Activated naive CD4-positive, alpha-beta T cell treated with anti-CD3 and anti-CD28 coated beads, Interleukin-2, amount 50 U/mL, for 72 hours (primary cell): Measurements from ENCODE around the gene TMEM138. TPM values are rescaled to one million over a fixed set of nuclear protein-coding genes. Genes with fewer than 3 reads are reported as not detected.
"Not testable (repeated sequence)": the region's sequence is repeated elsewhere in the genome, so short reads cannot be mapped to it uniquely, and the experiment has no call there.

Experiments used
- ATAC-seq, 2 donors: fragments of 150-1000 bp; cut with Tn5 transposase; 2 replicates each; pipeline ENCODE4 v1.10.0; 2021; ENCODE audit warnings: mild to moderate bottlenecking in 2 of 2, moderate library complexity in 2 of 2
- DNase-seq, 2 donors: peaks; one replicate each; pipeline ENCODE4 v3.0.0; 2021 to 2022; ENCODE audit warnings: low spot score in 2 of 2
- H3K27ac Mint-ChIP-seq, 2 donors: one replicate each; pipeline ENCODE4 v1.8.0; 2022; ENCODE audit warnings: mild to moderate bottlenecking in 2 of 2, mixed read lengths in 2 of 2
- H3K36me3 Mint-ChIP-seq, 2 donors: one replicate each; pipeline ENCODE4 v1.8.0; 2022; ENCODE audit warnings: mixed read lengths in 2 of 2
- H3K9me3 Mint-ChIP-seq, 2 donors: one replicate each; pipeline ENCODE4 v1.8.0; 2022; ENCODE audit warnings: mixed read lengths in 2 of 2
- total RNA-seq, 2 donors: library from RNA; stranded (reverse); gene quantifications; one replicate each; pipeline ENCODE4 v1.2.3, GENCODE V29; 2022

TMEM138 gene
- total RNA-seq, 2 donors from 2014 or later: 32.4 to 44.2 TPM

DNA sequence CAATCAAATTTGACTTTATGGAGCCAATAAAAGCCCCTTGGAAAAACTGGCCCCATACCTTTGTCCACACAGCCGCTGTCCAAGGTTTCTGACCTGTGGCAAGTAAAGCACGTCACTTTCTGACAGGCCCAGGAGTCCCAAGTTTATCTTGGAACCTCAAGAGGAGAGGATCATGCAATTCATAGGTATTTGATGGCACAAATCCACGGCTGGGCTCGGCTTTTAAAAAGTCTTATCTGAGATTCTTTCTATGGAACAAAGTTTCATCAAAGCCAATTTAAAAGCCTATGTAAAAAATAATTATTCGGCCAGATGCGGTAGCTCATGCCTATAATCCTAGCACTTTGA is 13.6 kb downstream of the TMEM138 start:
- H3K9me3 Mint-ChIP-seq: no peaks in the 10 kb centered on the region
- DNase-seq: no peak
- H3K36me3 Mint-ChIP-seq: peaks cover 0 to 33% of the 10 kb centered on the region in 2 donors
- ATAC-seq: no peak
- H3K27ac Mint-ChIP-seq: no peak overlapping the region

DNA sequence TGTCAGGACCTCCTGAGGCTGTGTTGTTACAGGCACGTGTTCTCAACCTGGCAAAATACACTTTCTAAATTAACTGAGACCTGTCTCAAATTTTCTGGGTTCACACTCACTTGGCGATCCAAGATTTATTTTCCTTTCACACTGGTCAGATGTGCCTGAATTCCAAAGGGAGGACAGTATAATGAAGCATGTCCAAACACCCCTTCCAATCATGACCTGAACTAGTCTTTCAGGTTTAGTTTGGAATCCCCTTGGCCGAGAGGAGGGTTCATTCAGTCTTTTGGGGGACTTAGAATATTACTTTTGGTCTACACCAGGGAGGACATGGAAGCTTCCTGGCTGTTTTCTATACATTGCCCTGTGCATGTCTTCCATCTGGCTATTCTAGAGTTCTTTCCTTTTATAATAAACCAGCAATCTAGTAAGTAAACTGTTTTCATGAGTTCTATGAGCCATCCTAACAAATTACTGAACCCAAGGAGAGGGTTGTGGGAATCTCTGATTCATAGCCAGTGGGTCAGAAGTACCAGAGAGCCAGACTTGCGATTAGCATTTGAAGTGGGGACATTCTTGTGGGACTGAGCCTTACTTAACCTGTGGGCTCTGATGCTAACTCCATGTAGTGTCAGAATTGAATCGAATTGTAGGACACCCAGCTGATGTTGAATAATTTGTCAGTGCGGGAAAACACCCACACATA is 15.4 kb downstream of the TMEM138 start:
- no peak overlapping the region for H3K27ac Mint-ChIP-seq
- DNase-seq (no peak), ATAC-seq (no peak)
- peaks cover 0 to 19% of the 10 kb centered on the region in 2 donors for H3K36me3 Mint-ChIP-seq
- H3K9me3 Mint-ChIP-seq: no peaks in the 10 kb centered on the region

DNA sequence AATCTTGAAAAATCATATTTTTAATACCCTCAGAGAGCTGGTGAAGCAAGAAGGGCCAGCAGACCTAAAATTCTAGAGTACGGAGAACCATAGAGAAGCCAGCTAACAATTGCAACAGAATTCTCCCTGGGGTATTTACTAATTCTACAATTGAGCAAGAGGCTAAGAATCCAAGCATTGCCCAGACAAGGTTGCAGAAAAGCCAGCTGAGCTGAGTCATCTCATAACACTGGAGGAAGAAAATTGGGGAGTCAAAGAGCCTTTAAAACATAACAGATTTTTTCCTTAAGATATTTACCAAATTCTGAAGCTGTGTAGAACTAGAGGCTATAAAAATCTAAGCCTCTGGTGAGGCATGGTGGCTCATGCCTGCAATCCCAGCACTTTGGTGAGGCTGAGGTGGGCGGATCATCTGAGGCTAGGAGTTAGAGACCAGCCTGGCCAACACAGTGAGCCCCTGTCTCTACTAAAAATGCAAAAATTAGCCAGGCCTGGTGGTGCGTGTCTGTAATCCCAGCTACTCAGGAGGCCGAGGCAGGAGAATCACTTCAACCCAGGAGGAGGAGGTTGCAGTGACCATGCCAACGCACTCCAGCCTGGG is 16.6 kb downstream of the TMEM138 start:
- ATAC-seq: no peak
- peaks cover 0 to 12% of the 10 kb centered on the region in 2 donors for H3K36me3 Mint-ChIP-seq

DNA sequence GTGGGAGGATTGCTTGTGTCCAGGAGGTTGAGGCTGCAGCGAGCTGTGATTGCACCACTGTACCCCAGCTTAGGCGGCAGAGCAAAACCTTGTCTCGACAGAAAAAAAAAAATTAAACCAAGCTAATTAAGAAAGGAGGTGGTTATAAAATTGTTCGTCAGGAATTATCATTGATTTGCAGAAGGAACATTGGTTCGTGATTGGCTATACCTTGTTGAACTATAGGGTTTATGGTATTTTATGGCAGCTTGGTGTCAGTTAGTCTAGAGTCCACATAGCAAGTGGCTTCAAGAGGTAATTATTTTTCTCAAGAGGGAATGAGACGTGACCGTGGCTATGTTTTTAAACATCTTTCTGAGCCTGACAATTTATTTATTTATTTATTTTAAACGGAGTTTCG is 18.7 kb downstream of the TMEM138 start:
- Mint-ChIP-seq H3K9me3 (no peaks in the 10 kb centered on the region), H3K27ac (no peak overlapping the region), H3K36me3 (peaks cover 0 to 7% of the 10 kb centered on the region in 2 donors)
- DNase-seq: no peak
- no peak for ATAC-seq

More for the DNA sequence above, 16.6 kb downstream of the TMEM138 start:
- no peak for DNase-seq
- Mint-ChIP-seq H3K9me3 (no peaks in the 10 kb centered on the region), H3K27ac (peak overlapping the region in 1 of 2 donors; percentile 60)

DNA sequence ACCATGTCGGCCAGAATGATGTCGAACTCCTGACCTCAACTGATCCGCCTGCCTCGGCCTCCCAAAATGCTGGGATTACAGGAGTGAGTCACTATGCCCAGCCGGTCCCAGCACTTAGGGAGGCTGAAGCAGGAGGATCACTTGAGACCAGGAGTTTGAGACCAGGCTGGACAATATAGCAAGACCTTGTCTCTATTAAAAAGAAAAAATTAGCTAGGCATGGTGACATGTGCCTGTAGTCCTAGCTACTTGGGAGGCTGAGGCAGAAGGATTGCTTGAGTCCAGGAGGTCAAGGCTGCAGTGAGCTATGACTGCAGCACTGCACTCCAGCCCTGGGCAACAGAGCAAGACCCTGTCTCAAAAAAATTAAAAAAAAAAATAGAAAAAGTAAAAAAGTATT is 21.7 kb downstream of the TMEM138 start:
- not testable (repeated sequence) for ATAC-seq, DNase-seq, H3K9me3 Mint-ChIP-seq, H3K36me3 Mint-ChIP-seq, H3K27ac Mint-ChIP-seq

DNA sequence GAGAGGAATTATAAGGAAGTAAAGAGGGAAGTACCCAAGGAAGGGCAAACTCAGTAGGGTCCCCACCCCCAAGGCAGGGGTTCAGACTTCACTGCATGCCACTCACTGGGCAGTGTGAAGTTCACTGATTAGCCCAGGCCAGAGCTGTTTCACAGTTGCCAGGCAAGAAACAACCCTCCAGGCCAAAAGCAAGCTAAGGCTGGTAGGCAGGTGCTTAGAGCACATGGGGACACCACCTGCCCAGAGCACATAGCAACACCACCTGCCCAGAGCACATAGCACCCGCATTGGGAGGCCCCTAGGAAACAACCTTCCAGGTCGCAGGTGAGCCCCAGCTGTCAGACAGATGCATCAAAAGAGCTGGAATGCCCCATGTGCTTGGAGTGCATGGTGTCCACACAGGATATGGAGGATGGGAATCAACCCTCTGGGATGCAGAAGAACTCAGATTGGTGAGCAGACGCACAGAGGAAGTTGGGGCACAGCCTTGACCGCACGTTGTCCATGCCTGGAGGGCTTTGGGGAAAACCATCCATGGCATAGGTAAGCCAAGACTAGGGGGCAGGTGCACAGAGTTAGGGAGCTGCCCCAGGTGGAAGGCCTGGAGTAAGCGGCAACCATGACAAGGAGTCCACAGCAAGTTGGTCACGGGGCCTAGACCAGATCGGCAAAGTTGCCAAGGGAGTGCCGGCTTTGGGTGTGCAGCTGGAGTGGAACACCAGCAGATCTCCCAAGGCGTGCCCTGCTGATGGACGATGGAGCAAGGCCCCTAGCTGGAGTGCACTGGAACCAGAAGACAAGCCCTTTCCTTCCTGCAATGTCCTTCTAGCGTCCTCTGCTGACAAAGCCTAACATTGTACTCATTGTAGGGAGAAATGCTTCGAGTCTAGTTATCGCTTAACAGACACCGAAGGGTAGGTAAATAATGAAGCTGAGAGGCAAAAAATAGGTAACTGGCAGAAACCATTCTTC is 22.4 kb downstream of the TMEM138 start:
- Mint-ChIP-seq H3K27ac (no peak overlapping the region), H3K9me3 (no peaks in the 10 kb centered on the region), H3K36me3 (no peaks in the 10 kb centered on the region)
- ATAC-seq: no peak
- DNase-seq: no peak

DNA sequence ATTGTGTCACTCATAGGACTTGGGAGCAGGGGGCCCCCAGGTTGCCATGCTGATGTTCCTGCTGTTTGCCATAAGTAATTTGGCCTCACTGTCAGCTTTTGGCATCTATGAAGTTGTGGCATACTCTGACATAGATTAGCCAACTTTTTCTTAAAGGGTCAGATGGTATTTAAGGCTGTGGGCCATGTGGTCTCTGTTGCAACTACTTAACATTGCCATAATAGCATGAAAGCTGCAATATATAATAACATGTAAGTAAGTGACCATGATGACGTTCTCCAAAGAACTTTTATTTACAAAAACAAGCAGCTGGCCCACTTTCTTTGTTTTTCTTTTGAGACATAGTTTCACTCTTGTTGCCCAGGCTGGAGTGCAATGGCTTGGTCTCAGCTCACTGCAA is 28.0 kb downstream of the TMEM138 start:
- ATAC-seq: no peak
- H3K27ac Mint-ChIP-seq: no peak overlapping the region
- H3K9me3 Mint-ChIP-seq: no peaks in the 10 kb centered on the region
- no peak for DNase-seq
- H3K36me3 Mint-ChIP-seq: peaks cover 8 to 10% of the 10 kb centered on the region in 2 donors

DNA sequence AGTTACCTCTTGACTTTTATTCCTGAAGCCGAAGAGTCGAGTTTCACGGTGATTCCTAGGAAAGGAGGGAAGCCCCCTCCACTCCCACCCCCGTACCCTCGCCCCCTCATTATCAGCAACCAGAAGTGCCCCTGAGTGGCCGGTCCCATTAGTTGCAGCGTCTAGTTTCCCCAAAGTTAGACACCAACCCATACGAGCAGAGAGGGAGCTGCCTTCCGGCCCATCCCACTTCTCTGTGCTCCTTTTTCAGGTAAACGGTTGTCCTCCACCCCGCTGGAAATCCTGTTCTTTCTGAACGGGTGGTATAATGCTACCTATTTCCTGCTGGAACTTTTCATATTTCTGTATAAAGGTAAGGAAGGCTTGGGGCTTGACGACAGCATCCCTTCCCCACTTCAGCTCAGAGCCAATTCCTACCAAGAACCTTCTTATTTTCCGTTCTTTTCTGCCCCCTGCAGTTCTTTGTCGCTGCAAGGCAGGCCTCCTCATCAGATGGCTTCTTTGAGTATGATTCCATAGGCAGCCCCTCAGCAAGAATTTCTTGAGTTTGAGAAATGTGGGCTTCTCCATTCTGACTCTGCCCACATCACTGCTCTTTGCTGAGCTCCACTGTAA is 30.9 kb downstream of the TMEM138 start:
- Mint-ChIP-seq H3K36me3 (peaks cover 10 to 12% of the 10 kb centered on the region in 2 donors), H3K9me3 (no peaks in the 10 kb centered on the region), H3K27ac (peak overlapping the region; percentile 95 to 98)
- DNase-seq (no peak), ATAC-seq (peak in 1 of 2 donors; percentile 47)

DNA sequence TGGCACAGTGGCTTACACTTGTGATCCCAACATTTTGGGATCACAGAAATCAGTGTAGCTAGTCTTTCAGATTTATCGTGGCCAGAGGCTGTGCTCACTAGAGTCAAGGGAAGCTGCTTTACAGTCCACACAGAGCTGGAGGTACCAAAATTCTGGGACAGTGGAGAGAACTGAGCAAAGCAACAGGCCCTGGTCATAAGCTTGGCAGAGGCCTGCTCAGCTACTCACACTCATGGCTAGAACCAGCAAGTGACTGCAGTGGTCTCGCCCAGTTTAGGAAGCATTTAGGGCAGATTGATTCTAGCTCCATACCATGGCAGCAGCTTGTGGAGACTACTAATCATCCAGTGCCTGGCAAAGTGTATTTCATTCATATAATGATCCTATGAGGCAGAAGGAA is 39.0 kb downstream of the TMEM138 start:
- ATAC-seq: no peak
- Mint-ChIP-seq H3K36me3 (peaks cover 9 to 13% of the 10 kb centered on the region in 2 donors), H3K27ac (peak overlapping the region in 1 of 2 donors; percentile 42), H3K9me3 (no peaks in the 10 kb centered on the region)
- no peak for DNase-seq

DNA sequence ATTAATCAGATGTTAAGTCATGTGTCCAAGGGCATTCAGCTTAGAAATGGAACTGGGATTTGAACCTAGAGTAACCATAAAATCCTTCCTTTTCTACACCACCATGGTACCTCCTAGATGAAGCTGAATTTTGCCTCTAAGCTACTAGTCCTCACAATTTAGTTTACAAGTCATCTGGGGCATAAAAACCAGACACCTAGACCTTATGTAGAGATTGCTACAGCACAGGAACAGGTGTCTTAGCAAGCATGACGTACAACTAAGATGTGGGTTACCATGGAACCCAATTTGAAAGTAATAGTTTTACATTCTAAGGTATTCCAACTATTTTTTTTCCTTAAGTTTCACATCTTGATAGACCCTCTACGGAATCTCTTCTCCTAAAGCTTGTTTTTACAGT is 39.4 kb downstream of the TMEM138 start:
- no peak for ATAC-seq
- no peak for DNase-seq
- Mint-ChIP-seq H3K36me3 (peaks cover 9 to 13% of the 10 kb centered on the region in 2 donors), H3K27ac (peak overlapping the region in 1 of 2 donors; percentile 42), H3K9me3 (no peaks in the 10 kb centered on the region)

DNA sequence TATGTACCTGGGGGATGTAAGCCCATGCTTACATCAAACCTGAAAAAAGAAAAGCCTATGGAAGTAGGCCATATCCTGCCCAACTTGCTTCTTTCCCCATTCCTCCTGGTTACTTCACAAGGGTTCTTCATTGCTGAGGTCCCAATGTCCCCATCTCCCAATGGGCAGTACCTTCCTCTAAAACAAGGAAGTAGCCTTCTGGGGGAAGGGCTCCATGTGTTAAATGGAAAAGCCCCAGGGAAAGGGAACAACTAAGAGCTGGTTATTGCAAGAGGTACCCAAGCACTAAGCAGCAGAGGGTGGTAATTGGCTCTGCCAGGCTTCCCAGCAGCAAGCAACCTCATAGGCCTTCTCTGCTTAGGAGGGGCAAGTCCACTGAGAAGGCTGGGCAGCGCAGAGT is 41.5 kb downstream of the TMEM138 start:
- DNase-seq (no peak), ATAC-seq (no peak)
- H3K36me3 Mint-ChIP-seq: peaks cover 13 to 20% of the 10 kb centered on the region in 2 donors
- H3K27ac Mint-ChIP-seq: peak overlapping the region; percentile 31 to 92
- H3K9me3 Mint-ChIP-seq: no peaks in the 10 kb centered on the region

DNA sequence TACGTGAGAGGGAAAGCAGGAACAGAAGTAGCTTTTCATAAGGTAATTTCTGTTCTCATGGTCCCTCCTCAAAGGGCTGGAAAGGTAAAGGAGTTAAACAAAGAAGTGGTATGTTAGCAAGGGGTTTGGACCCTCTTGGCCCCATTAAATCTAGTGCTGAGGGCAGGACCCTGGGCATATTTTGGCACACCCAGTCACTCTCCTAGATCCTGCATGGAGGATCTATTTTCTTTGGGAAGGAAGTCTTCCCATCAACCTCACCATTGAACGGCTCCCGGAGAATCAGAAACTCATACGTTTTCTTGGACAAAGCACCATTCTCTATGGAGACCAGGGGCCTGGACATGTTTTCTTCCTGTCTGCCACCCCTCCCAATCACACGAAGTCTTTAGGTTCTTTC is 41.9 kb downstream of the TMEM138 start:
- ATAC-seq: no peak
- Mint-ChIP-seq H3K27ac (peak overlapping the region; percentile 31 to 92), H3K36me3 (peaks cover 13 to 20% of the 10 kb centered on the region in 2 donors)

DNA sequence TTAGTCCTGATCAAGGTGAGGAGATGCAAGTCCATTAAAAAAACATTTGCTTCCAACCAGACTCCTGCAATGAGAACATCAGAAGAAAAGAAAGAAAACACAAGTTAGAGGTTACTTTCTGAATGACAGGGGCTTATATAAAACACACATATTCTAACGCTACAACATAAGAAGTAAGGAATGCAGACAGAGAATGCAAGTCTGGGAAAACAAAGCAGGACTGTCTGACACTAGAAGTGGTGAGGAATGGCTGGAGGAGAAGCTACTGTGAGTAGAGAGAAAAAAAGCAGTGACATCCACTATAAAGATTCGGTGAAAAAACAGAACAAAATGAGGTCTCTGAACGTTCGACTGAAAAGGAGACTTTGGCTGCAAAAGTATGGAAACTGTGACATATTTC is 42.5 kb downstream of the TMEM138 start:
- ATAC-seq (peak in 1 of 2 donors; percentile 11), DNase-seq (no peak)
- Mint-ChIP-seq H3K9me3 (no peaks in the 10 kb centered on the region), H3K36me3 (peaks cover 13 to 20% of the 10 kb centered on the region in 2 donors), H3K27ac (peak overlapping the region; percentile 31 to 92)

More for the DNA sequence above, 41.9 kb downstream of the TMEM138 start:
- no peak for DNase-seq
- no peaks in the 10 kb centered on the region for H3K9me3 Mint-ChIP-seq

DNA sequence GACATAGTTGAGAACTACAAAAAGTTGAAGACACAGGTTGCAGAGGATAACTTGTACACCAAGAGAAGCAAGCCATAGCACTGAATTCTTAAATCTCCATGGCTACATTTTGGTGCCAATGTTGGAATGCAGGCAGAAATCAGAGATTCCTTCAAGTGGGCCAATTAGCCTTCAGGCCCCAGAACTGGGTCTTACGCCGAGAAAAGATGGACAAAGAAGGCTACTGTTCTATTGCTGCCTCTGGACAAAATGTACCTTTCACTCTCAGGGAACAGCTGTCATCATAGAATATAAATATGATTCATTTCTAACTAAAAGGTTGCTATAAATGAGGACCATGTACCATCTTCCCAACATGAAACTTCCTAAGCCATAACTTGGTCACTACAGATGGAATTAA is 43.9 kb downstream of the TMEM138 start:
- no peak for DNase-seq
- Mint-ChIP-seq H3K36me3 (peaks cover 16 to 24% of the 10 kb centered on the region in 2 donors), H3K27ac (peak overlapping the region in 1 of 2 donors; percentile 81), H3K9me3 (no peaks in the 10 kb centered on the region)
- ATAC-seq: no peak

DNA sequence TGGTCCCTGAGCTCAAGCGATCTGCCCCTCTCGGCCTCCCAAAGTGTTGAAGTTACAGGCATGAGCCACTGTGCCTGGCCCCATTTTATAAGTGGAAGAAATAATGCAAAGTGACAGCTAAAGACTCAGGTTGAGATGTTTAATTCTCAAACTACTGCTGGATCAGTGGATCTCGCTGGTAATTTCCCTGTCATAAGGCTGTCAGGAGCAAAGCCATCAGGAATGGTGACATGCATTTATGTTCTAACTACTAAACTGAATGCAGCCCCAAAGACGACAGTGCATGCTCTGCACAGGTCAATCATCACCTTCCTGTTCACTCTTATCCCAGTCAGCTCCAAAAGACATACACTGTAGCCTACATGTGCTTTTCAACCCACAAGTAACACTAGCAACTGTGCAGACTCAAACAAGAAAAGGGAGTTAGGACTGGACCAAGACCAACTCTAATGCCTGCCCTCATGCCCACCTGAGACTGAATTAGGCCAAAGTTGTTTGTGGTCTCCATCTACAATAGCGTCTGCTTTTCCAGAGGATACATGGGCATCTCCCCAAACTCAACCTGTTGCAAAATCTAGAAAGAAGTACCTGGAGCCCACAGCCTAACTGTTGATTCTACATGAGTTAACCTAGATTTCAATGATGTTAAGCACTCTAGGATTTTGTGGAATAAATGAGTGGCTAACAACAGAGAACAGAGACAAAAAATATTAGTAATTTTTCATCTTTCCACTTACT is 45.0 kb downstream of the TMEM138 start:
- ATAC-seq (no peak), DNase-seq (no peak)
- Mint-ChIP-seq H3K9me3 (no peaks in the 10 kb centered on the region), H3K27ac (no peak overlapping the region), H3K36me3 (peaks cover 24 to 34% of the 10 kb centered on the region in 2 donors)

DNA sequence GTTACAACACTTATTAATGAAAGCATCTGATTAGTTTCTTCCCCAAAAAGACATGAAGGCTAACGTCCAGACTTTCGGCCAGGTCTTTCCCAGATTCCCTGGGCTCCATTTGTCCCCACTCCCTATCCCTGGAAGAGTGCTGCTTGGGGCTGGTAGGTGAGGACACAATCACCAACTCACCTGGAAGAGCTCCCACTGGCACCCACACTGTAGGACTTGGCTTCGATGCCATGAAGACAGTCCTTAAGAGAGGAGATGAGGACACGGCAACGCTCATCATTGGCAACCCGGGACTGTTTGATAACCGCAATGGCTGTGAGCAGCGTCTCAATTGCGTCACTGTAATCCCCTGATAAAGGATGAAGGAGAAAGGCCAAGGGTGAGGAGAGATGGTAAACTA is 49.4 kb downstream of the TMEM138 start:
- peaks cover 19 to 52% of the 10 kb centered on the region in 2 donors for H3K36me3 Mint-ChIP-seq
- no peak for ATAC-seq
- DNase-seq: no peak
- H3K9me3 Mint-ChIP-seq: no peaks in the 10 kb centered on the region
- H3K27ac Mint-ChIP-seq: peak overlapping the region in 1 of 2 donors; percentile 75
